AG10803 (cell line): ENCODE results near the gene NLGN4X.

Experiments used
- DNase-seq: peaks from one replicate; pipeline ENCODE4 v3.0.0; 2010; ENCODE audit warnings: low read depth
- H3K4me3 ChIP-seq: 2 replicates; pipeline ENCODE4 v1.5.1; 2011; ENCODE audit warnings: mild to moderate bottlenecking, low read length, control low read depth
- TF ChIP-seq, protein P1 (sequence below): conservative IDR thresholded peaks from 2 replicates; pipeline ENCODE4 v1.5.1; 2011; ENCODE audit warnings: mild to moderate bottlenecking, low read length, control low read depth, inconsistent platforms

The NLGN4X gene

DNA sequence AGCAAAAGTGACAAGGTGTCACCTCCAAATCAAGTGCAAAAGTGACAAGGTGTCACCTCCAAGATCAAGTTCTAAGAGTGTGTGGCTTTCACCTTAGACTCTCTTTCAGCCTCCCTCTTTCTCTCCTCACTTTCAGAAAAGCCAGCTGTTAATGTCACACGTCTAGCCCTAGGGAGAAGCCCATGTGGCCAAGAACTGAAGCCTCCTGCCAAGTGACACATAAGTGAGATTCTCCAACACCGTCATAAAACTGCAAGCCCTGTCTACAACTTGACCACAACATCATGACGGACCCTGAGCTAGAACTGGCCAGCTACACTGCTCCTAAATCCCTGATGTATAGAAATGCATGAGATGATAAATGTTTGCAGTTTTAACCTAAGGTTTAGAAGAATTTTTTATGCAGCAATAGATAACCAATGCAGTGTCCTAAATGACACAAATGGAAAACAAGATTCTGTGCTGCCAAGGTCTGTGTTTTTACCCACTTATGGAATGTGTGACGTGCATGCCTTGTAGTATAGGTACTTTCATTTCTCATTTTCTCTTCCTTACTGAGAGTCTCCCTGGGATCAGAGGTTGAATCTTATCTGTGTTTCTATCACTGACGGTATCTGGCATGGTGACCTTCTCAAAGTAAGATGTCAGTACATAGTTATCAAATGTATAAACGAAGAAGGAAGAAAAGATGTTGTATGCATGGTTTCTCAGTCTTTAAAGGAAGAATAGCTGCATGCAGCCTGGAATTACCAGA lies 25.0 kb downstream of the NLGN4X start:
- no peak overlapping the region for H3K4me3 ChIP-seq
- no peak for DNase-seq
- TF ChIP-seq, protein P1, sequence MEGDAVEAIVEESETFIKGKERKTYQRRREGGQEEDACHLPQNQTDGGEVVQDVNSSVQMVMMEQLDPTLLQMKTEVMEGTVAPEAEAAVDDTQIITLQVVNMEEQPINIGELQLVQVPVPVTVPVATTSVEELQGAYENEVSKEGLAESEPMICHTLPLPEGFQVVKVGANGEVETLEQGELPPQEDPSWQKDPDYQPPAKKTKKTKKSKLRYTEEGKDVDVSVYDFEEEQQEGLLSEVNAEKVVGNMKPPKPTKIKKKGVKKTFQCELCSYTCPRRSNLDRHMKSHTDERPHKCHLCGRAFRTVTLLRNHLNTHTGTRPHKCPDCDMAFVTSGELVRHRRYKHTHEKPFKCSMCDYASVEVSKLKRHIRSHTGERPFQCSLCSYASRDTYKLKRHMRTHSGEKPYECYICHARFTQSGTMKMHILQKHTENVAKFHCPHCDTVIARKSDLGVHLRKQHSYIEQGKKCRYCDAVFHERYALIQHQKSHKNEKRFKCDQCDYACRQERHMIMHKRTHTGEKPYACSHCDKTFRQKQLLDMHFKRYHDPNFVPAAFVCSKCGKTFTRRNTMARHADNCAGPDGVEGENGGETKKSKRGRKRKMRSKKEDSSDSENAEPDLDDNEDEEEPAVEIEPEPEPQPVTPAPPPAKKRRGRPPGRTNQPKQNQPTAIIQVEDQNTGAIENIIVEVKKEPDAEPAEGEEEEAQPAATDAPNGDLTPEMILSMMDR, result no peak

DNA sequence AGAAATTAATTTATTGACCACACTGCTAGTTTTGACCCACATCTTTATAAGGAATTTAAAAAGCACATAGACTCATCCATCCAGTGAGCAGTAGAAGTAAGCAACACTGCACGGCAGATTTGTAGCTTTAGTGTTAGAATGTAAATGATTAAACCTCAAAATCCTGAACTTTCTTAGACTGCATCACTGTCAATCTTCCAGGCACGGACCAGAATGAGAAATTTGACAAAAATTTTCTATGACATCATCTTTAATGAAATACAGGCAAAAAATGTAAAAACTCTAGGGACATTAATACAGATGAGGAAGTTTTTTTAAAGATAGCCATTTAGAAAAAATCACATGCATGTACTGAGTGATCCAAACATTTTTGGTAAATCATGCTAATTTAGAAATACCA lies 29.2 kb downstream of the NLGN4X start:
- DNase-seq, result no peak
- TF ChIP-seq, protein P1, result no peak
- no peak overlapping the region for H3K4me3 ChIP-seq

DNA sequence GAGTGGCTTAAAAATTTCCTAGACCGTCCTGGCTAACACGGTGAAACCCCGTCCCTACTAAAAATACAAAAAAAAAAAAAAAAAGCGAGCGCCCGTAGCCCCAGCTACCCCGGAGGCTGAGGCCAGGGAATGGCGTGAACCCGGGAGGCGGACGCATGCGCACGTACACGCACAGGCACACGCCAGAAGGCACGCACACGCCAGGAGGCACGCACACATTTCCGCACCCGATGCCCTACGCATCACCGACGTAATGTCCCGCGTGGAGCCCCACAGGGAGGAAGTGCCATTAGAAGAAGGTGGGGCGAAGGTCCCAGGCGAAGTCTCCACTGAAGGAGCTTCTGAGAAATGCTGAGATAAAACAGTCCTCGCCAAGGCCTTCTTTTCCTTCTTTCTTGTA lies 41.4 kb downstream of the NLGN4X start:
- DNase-seq, result no peak
- TF ChIP-seq, protein P1, result no peak
- H3K4me3 ChIP-seq, result no peak overlapping the region

DNA sequence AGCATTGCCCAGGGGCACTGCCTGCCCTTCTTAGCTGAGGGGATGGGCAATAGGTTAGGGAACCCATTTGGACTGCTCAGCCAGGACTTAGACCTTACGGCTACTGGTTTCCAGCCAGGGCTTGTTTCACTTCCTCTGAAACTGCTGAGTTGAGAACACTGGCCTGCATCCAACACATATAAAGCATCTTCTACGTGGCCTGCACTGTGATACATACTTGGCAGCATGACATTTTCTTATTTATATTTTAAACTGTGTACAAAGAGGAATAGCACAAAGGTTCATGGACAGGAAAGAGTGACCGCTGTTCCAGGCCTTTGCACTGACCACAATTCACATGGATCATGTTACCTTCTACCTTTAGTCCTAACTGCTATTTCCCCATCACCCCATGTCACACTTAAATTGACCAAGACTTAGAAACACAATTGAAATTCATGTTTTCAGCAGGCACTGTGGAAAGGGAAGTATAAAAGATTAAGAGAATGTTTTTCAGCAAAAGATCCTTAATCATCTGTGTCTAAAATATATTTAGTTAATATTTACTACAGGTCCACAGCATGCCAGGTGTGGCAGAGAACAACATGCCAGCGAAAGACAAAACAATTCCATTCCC lies 43.7 kb downstream of the NLGN4X start:
- TF ChIP-seq, protein P1, result no peak
- DNase-seq, result no peak
- H3K4me3 ChIP-seq, result no peak overlapping the region

DNA sequence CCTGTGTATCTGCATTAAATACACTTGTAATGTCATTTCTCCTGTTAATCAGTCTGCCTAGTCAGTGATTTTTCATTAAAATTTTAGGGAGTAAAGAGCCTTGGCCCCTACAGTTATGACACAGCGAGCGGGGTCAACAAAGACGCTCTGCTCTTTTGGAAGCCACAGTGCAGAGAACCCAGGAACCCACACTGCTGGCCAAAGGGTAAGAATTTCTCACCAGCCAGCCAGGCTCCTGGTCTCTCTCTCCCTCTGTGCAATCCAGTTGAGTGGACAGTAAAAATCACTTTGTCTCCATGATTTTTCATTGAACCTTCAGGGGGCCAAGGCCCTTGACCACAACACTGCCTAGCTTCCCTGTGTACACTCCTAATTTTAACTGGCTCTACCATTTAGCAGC lies 52.8 kb downstream of the NLGN4X start:
- TF ChIP-seq, protein P1, result no peak
- no peak overlapping the region for H3K4me3 ChIP-seq
- no peak for DNase-seq

DNA sequence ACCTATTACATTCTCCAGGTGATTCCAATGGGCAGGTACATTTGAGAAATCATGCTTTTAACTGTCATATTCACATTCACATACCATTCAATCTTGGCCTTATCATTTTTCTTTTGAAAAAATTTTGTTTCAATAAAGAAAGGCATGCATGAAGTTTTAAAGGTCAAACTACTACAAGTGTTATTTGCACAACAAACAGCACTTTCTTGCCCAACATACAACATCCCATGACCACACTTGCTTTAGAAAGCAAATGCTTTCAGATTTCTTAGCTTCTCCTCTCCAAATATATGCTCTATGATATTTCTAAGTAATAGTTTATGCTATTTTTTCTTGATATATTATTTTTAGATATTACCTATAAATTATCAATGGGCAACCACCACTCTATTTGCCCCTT lies 58.2 kb downstream of the NLGN4X start:
- TF ChIP-seq, protein P1, result no peak
- no peak overlapping the region for H3K4me3 ChIP-seq
- no peak for DNase-seq

DNA sequence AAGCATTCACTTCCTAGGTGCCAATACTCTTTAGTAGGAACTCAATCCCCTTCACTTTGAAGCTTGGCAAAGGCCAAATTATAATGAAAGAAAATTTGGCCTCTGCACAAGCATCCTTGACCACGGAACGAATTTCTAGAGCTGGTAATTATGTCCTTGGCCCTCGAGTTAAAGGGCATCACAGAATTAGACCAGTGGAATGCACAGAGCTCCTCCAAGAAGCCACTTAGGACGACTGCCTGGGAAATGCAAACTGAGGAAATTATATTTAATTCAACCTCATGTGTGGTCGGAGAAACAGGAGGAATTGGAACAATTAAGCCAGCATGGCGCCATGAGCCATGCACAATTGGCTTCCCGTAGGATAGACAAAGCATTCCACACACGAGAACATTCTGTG lies 59.3 kb downstream of the NLGN4X start:
- DNase-seq, result no peak
- TF ChIP-seq, protein P1, result no peak
- no peak overlapping the region for H3K4me3 ChIP-seq
